A549 (cell line): Measurements from ENCODE around the gene SLC1A4.

Experiments
- EHMT2 ChIP-seq: fragments of 200-600 bp; sonication (generic); IDR thresholded peaks from 2 replicates; pipeline ENCODE4 v1.6.1; 2016; ENCODE audit warnings: antibody characterized with exemption, low read depth, mild to moderate bottlenecking, moderate library complexity
- EP300 ChIP-seq, 2 experiments: fragments of >200 bp; sonication (Bioruptor Twin); formaldehyde crosslinking; IDR thresholded peaks; 2 replicates in 1 of 2; 3 replicates in 1 of 2; pipeline ENCODE4 v1.6.1; 2016 to 2017
- JUN ChIP-seq, 2 experiments: fragments of >200 bp; sonication (Bioruptor Twin); formaldehyde crosslinking; IDR thresholded peaks; 2 replicates in 1 of 2; 3 replicates in 1 of 2; pipeline ENCODE4 v1.6.1; 2016 to 2017
- NFE2L2 ChIP-seq: fragments of 150-350 bp; conservative IDR thresholded peaks from 2 replicates; pipeline ENCODE4 v1.6.1; 2014; ENCODE audit warnings: low read length
- POLR2A ChIP-seq: IDR thresholded peaks from 2 replicates; pipeline ENCODE4 v1.6.1; 2012; ENCODE audit warnings: mild to moderate bottlenecking, low read length
- SMC3 ChIP-seq: fragments of >200 bp; sonication (Bioruptor Twin); formaldehyde crosslinking; IDR thresholded peaks from 3 replicates; pipeline ENCODE4 v1.6.1; 2018; ENCODE audit warnings: inconsistent platforms
- TF ChIP-seq, protein P1 (sequence below): IDR thresholded peaks from 2 replicates; pipeline ENCODE4 v1.6.1; 2012
- TF ChIP-seq, protein P2 (sequence below): fragments of >200 bp; sonication (Bioruptor Twin); formaldehyde crosslinking; IDR thresholded peaks from 3 replicates; pipeline ENCODE4 v1.5.1; 2016
- TF ChIP-seq, protein P3 (sequence below): fragments of 250-450 bp; sonication (Bioruptor Pico); IDR thresholded peaks from 2 replicates; pipeline ENCODE4 v1.5.0; 2021; ENCODE audit warnings: mild to moderate bottlenecking, moderate library complexity, borderline replicate concordance
- TF ChIP-seq, protein P4 (sequence below): fragments of 200-600 bp; sonication (generic); IDR thresholded peaks from 2 replicates; pipeline ENCODE4 v1.6.1; 2016; ENCODE audit warnings: antibody characterized with exemption, mild to moderate bottlenecking, moderate library complexity

DNA sequence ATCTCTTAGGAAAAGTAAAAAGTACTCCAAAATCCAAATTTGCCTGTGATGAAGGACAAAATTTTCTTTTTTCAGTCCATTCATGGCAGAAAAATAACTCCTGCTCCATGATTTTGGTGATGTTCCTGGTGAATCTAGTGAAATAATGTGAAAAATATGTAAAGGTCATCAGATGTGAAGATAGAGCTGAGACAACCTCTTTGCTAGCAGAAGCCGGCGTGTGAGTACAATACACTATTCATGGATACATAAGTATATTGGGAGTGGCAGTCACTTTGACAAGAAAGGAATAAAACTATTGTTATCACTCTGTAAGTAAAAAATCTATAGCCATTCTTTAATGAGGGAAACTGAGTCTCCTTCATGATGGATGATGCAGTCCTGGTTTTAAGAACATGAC lies 6.3 kb upstream of the SLC1A4 start:
- TF ChIP-seq, protein P1, sequence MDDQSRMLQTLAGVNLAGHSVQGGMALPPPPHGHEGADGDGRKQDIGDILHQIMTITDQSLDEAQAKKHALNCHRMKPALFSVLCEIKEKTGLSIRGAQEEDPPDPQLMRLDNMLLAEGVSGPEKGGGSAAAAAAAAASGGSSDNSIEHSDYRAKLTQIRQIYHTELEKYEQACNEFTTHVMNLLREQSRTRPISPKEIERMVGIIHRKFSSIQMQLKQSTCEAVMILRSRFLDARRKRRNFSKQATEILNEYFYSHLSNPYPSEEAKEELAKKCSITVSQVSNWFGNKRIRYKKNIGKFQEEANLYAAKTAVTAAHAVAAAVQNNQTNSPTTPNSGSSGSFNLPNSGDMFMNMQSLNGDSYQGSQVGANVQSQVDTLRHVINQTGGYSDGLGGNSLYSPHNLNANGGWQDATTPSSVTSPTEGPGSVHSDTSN: no peak
- no peak for TF ChIP-seq EHMT2
- TF ChIP-seq NFE2L2: no peak
- TF ChIP-seq, protein P2, sequence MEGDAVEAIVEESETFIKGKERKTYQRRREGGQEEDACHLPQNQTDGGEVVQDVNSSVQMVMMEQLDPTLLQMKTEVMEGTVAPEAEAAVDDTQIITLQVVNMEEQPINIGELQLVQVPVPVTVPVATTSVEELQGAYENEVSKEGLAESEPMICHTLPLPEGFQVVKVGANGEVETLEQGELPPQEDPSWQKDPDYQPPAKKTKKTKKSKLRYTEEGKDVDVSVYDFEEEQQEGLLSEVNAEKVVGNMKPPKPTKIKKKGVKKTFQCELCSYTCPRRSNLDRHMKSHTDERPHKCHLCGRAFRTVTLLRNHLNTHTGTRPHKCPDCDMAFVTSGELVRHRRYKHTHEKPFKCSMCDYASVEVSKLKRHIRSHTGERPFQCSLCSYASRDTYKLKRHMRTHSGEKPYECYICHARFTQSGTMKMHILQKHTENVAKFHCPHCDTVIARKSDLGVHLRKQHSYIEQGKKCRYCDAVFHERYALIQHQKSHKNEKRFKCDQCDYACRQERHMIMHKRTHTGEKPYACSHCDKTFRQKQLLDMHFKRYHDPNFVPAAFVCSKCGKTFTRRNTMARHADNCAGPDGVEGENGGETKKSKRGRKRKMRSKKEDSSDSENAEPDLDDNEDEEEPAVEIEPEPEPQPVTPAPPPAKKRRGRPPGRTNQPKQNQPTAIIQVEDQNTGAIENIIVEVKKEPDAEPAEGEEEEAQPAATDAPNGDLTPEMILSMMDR: no peak
- TF ChIP-seq, protein P3, sequence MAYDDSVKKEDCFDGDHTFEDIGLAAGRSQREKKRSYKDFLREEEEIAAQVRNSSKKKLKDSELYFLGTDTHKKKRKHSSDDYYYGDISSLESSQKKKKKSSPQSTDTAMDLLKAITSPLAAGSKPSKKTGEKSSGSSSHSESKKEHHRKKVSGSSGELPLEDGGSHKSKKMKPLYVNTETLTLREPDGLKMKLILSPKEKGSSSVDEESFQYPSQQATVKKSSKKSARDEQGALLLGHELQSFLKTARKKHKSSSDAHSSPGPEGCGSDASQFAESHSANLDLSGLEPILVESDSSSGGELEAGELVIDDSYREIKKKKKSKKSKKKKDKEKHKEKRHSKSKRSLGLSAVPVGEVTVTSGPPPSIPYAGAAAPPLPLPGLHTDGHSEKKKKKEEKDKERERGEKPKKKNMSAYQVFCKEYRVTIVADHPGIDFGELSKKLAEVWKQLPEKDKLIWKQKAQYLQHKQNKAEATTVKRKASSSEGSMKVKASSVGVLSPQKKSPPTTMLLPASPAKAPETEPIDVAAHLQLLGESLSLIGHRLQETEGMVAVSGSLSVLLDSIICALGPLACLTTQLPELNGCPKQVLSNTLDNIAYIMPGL (CRISPR knock-in tag): no peak
- TF ChIP-seq JUN (IDR thresholded peaks at IDR 0.05): no peak
- TF ChIP-seq EP300 (IDR thresholded peaks at IDR 0.05): no peak
- no peak for TF ChIP-seq SMC3
- TF ChIP-seq, protein P4, sequence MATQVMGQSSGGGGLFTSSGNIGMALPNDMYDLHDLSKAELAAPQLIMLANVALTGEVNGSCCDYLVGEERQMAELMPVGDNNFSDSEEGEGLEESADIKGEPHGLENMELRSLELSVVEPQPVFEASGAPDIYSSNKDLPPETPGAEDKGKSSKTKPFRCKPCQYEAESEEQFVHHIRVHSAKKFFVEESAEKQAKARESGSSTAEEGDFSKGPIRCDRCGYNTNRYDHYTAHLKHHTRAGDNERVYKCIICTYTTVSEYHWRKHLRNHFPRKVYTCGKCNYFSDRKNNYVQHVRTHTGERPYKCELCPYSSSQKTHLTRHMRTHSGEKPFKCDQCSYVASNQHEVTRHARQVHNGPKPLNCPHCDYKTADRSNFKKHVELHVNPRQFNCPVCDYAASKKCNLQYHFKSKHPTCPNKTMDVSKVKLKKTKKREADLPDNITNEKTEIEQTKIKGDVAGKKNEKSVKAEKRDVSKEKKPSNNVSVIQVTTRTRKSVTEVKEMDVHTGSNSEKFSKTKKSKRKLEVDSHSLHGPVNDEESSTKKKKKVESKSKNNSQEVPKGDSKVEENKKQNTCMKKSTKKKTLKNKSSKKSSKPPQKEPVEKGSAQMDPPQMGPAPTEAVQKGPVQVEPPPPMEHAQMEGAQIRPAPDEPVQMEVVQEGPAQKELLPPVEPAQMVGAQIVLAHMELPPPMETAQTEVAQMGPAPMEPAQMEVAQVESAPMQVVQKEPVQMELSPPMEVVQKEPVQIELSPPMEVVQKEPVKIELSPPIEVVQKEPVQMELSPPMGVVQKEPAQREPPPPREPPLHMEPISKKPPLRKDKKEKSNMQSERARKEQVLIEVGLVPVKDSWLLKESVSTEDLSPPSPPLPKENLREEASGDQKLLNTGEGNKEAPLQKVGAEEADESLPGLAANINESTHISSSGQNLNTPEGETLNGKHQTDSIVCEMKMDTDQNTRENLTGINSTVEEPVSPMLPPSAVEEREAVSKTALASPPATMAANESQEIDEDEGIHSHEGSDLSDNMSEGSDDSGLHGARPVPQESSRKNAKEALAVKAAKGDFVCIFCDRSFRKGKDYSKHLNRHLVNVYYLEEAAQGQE: no peak
- no peak for TF ChIP-seq POLR2A
